GM20000 (cell line): ENCODE results near the gene MEGF6.
"Not testable (repeated sequence)": the region's sequence is repeated elsewhere in the genome, so short reads cannot be mapped to it uniquely, and the experiment has no call there.

Experiments used
- DNase-seq: peaks from one replicate; pipeline ENCODE4 v3.0.0; 2012; ENCODE audit warnings: low spot score
- CTCF ChIP-seq: IDR thresholded peaks from 2 replicates; pipeline ENCODE4 v1.5.1; 2012; ENCODE audit warnings: mild to moderate bottlenecking, control low read depth; ENCODE audit errors: extremely low read depth, missing control alignments

Gene MEGF6

GRCh38 chr1:3577711-3578432 is 33.4 kb downstream of the MEGF6 start:
- TF ChIP-seq CTCF = no peak
- DNase-seq = no peak

- no peak for TF ChIP-seq CTCF
- DNase-seq = no peak
Observed at GRCh38 chr1:3577300-3577699, 34.0 kb downstream of the MEGF6 start.

GRCh38 chr1:3575993-3576392 is 35.3 kb downstream of the MEGF6 start:
- DNase-seq = no peak
- TF ChIP-seq CTCF = no peak

GRCh38 chr1:3575515-3575914 is 35.8 kb downstream of the MEGF6 start:
- not testable (repeated sequence) for DNase-seq

- no peak for TF ChIP-seq CTCF
- no peak for DNase-seq
Observed at GRCh38 chr1:3573500-3573899, 37.8 kb downstream of the MEGF6 start.

- not testable (repeated sequence) for DNase-seq
Observed at GRCh38 chr1:3572638-3573037, 38.7 kb downstream of the MEGF6 start.

GRCh38 chr1:3571263-3571662 is 40.0 kb downstream of the MEGF6 start:
- no peak for DNase-seq
- no peak for TF ChIP-seq CTCF

- no peak for TF ChIP-seq CTCF
- DNase-seq = no peak
Observed at GRCh38 chr1:3570066-3570986, 41.0 kb downstream of the MEGF6 start.
